Sigmoid colon (tissue), 7 donors: ENCODE measurements around the gene MAN2A1. TPM values are rescaled to one million over a fixed set of nuclear protein-coding genes. Genes with fewer than 3 reads are reported as not detected.

Source experiments
- DNase-seq: peaks from one replicate; pipeline ENCODE4 v3.0.0-alpha.2; 2019
- H3K27ac ChIP-seq, 4 donors: fragments of 200-600 bp; sonication (generic); one replicate each; pipeline ENCODE4 v1.5.1; 2016 to 2019; ENCODE audit warnings: mild to moderate bottlenecking in 1 of 4
- H3K27me3 ChIP-seq, 3 donors: fragments of 200-600 bp; sonication (generic); one replicate each; pipeline ENCODE4 v1.5.1; 2019; ENCODE audit warnings: mild to moderate bottlenecking in 1 of 3
- H3K36me3 ChIP-seq, 4 donors: fragments of 200-600 bp; sonication (generic); one replicate each; pipeline ENCODE4 v1.5.1; 2016 to 2019
- H3K4me1 ChIP-seq, 4 donors: fragments of 200-600 bp; sonication (generic); one replicate each; pipeline ENCODE4 v1.5.1; 2017 to 2019
- H3K4me3 ChIP-seq, 4 donors: fragments of 200-600 bp; sonication (generic); one replicate each; pipeline ENCODE4 v1.5.1; 2017 to 2019; ENCODE audit warnings: mild to moderate bottlenecking in 2 of 4, moderate library complexity in 1 of 4
- H3K9me3 ChIP-seq, 4 donors: fragments of 200-600 bp in 3 of 4; sonication (generic) in 3 of 4; one replicate each; pipeline versions ENCODE4 v1.5.1 to v1.6.1; 2013 to 2019
- CTCF ChIP-seq, 4 experiments: fragments of 450-650 bp in 3 of 4; fragments of 200-600 bp in 1 of 4; IDR thresholded peaks; one replicate each; pipeline ENCODE4 v1.5.1; 2016 to 2019; ENCODE audit warnings: antibody characterized with exemption in 4 of 4, mild to moderate bottlenecking in 3 of 4, moderate library complexity in 2 of 4
- EP300 ChIP-seq, 4 donors: sonication (generic); formaldehyde crosslinking; IDR thresholded peaks; one replicate each; pipeline ENCODE4 v1.6.1; 2017; ENCODE audit warnings: antibody characterized with exemption in 4 of 4
- POLR2A ChIP-seq, 2 donors: fragments of 450-650 bp; IDR thresholded peaks; one replicate each; pipeline ENCODE4 v1.6.1; 2016; ENCODE audit warnings: antibody characterized with exemption in 2 of 2, mild to moderate bottlenecking in 2 of 2, moderate library complexity in 2 of 2
- POLR2AphosphoS5 ChIP-seq, 4 donors: sonication (generic); formaldehyde crosslinking; IDR thresholded peaks; one replicate each; pipeline ENCODE4 v1.6.1; 2017; ENCODE audit warnings: antibody characterized with exemption in 4 of 4
- WGBS, 2 donors: extraction: QIAGEN DNeasy Blood & Tissue Kit; methylation state at CpG; one replicate each; pipeline ENCODE4 v1.1.7; 2013; 5-methylcytosine and 5-hydroxymethylcytosine counted together
- intact Hi-C: fragments of 100-400 bp; cut with DNase I; formaldehyde crosslinking; loops from one replicate; pipeline ENCODE4 v1.15.1; 2023
- polyA plus RNA-seq, 3 donors: library from polyadenylated mRNA; stranded (reverse); fragments of 200-250 nt; gene quantifications; one replicate each; pipeline ENCODE4 v1.2.3, GENCODE V29; 2013
- total RNA-seq, 4 donors: library from RNA; depleted of rRNA; stranded (reverse); fragments of >200 nt; gene quantifications; one replicate each; pipeline ENCODE4 v1.1.0, GENCODE V29; 2016
- donor health status: healthy with polysubstance abuse.
- donor health status: Bipolar disorder and iron deficiency.
- donor health status: healthy.

MAN2A1 gene
- total and polyA plus RNA-seq, 7 donors = 3.6 to 58.4 (median 40.2) TPM

- Histone ChIP-seq H3K4me3 (no peak overlapping the region), H3K9me3 (no peaks in the 10 kb centered on the region), H3K27me3 (no peaks in the 10 kb centered on the region), H3K36me3 (peaks cover 0 to 16% (median 4%) of the 10 kb centered on the region in 4 donors), H3K27ac (no peak overlapping the region), H3K4me1 (peaks cover 0 to 7% (median 0%) of the 10 kb centered on the region in 4 donors)
- TF ChIP-seq POLR2A (IDR thresholded peaks at IDR 0.05) (no peak), EP300 (IDR thresholded peaks at IDR 0.05) (no peak), POLR2AphosphoS5 (IDR thresholded peaks at IDR 0.05) (no peak), CTCF (IDR thresholded peaks at IDR 0.05) (no peak)
- DNase-seq = no peak
- 96 to 97% methylated on average over 1 of the region's 1 CpG for WGBS, 2 donors
- intact Hi-C loops = no loop called here
Measured at GRCh38 chr5:109762821-109763220, 73.1 kb downstream of the MAN2A1 start.

GRCh38 chr5:109767184-109767995 is 77.7 kb downstream of the MAN2A1 start:
- TF ChIP-seq CTCF (IDR thresholded peaks at IDR 0.05) (no peak), POLR2A (IDR thresholded peaks at IDR 0.05) (no peak), POLR2AphosphoS5 (IDR thresholded peaks at IDR 0.05) (no peak), EP300 (IDR thresholded peaks at IDR 0.05) (no peak)
- H3K27me3 ChIP-seq = no peaks in the 10 kb centered on the region
- no peak overlapping the region for H3K4me3 ChIP-seq
- H3K9me3 ChIP-seq = no peaks in the 10 kb centered on the region
- H3K36me3 ChIP-seq = peaks cover 0 to 49% (median 7%) of the 10 kb centered on the region in 4 donors
- WGBS, 2 donors = 95 to 96% methylated on average over 4 of the region's 4 CpGs
- intact Hi-C loops = no loop called here
- no peak overlapping the region for H3K27ac ChIP-seq
- no peaks in the 10 kb centered on the region for H3K4me1 ChIP-seq
- no peak for DNase-seq

DNA sequence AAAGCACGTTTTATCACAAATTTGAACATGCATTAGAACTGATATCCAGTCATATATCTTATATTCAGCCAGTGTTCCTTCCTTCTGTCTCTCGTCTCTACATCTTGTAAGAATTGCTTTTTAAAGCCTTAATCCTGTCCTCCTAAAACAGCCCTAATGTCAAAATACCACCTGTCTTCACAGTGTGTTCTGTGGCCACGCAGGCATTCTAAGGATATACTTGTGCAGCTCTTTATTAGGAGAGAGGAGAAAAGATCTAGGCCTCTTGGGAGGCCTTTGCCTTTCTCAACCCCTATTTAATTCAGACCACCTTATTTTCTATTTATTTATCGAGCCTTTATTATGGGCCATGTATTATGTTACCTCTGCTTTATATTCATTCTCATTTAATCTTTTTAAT is 78.3 kb downstream of the MAN2A1 start:
- 96 to 98% methylated on average over 4 of the region's 4 CpGs for WGBS, 2 donors
- intact Hi-C loops = no loop called here
- Histone ChIP-seq H3K27me3 (no peaks in the 10 kb centered on the region), H3K4me1 (no peaks in the 10 kb centered on the region), H3K4me3 (no peak overlapping the region), H3K9me3 (no peaks in the 10 kb centered on the region), H3K36me3 (peaks cover 0 to 45% (median 4%) of the 10 kb centered on the region in 4 donors), H3K27ac (no peak overlapping the region)
- DNase-seq = no peak
- TF ChIP-seq CTCF (IDR thresholded peaks at IDR 0.05) (no peak), POLR2A (IDR thresholded peaks at IDR 0.05) (no peak), POLR2AphosphoS5 (IDR thresholded peaks at IDR 0.05) (no peak), EP300 (IDR thresholded peaks at IDR 0.05) (no peak)

- intact Hi-C loops = no loop called here
- Histone ChIP-seq H3K27ac (no peak overlapping the region), H3K36me3 (peaks cover 0 to 48% (median 4%) of the 10 kb centered on the region in 4 donors), H3K4me1 (no peaks in the 10 kb centered on the region), H3K27me3 (no peaks in the 10 kb centered on the region), H3K9me3 (no peaks in the 10 kb centered on the region), H3K4me3 (no peak overlapping the region)
- 95 to 96% methylated on average over 7 of the region's 7 CpGs for WGBS, 2 donors
- no peak for DNase-seq
- no peak for TF ChIP-seq EP300 (IDR thresholded peaks at IDR 0.05)
- no peak for TF ChIP-seq POLR2AphosphoS5 (IDR thresholded peaks at IDR 0.05)
- TF ChIP-seq CTCF (IDR thresholded peaks at IDR 0.05) = no peak
- TF ChIP-seq POLR2A (IDR thresholded peaks at IDR 0.05) = no peak
Measured at GRCh38 chr5:109769597-109770291, 80.0 kb downstream of the MAN2A1 start.
